ENCODE results near the gene TMEM198. TPM values are rescaled to one million over a fixed set of nuclear protein-coding genes. Genes with fewer than 3 reads are reported as not detected.

TMEM198 gene
- total and polyA plus RNA-seq, 9 of the 15 experiments (the other 6 are each of a cell fraction or from before 2014, with no cell fraction given): 0.03 to 3.8 (median 1.0) TPM

GRCh38 chr2:219570924-219571310 is 27.1 kb downstream of the TMEM198 start (continued):
- 0 out of 2 replicates have a peak, but pooled peaks have one; percentile 35 for TF ChIP-seq L3MBTL2 (IDR thresholded peaks at IDR 0.05)
- no peak for TF ChIP-seq BRF1 (IDR thresholded peaks at IDR 0.05; ENCODE audit: borderline replicate concordance, extremely low read depth, insufficient read length)
- TF ChIP-seq ZNF644 (tag; IDR thresholded peaks at IDR 0.05; ENCODE audit: low read depth): no peak
- no peak for TF ChIP-seq ZNF668 (CRISPR knock-in tag; IDR thresholded peaks at IDR 0.05)
- no peak for TF ChIP-seq SAFB (IDR thresholded peaks at IDR 0.05; ENCODE audit: borderline replicate concordance, low read depth, low read length)
- TF ChIP-seq, protein P1, sequence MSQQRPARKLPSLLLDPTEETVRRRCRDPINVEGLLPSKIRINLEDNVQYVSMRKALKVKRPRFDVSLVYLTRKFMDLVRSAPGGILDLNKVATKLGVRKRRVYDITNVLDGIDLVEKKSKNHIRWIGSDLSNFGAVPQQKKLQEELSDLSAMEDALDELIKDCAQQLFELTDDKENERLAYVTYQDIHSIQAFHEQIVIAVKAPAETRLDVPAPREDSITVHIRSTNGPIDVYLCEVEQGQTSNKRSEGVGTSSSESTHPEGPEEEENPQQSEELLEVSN (IDR thresholded peaks at IDR 0.05; ENCODE audit: borderline replicate concordance in 1 of 2, extremely low read depth in 1 of 2, insufficient read depth in 1 of 2, insufficient read length in 1 of 2, low read depth in 1 of 2, low read length in 1 of 2, poor library complexity in 1 of 2, severe bottlenecking in 1 of 2): peak in 1 of 2 experiments; percentile 10
- no peak for TF ChIP-seq ZNF79 (CRISPR knock-in tag; IDR thresholded peaks at IDR 0.05; ENCODE audit: low read depth)
- TF ChIP-seq, protein P2, sequence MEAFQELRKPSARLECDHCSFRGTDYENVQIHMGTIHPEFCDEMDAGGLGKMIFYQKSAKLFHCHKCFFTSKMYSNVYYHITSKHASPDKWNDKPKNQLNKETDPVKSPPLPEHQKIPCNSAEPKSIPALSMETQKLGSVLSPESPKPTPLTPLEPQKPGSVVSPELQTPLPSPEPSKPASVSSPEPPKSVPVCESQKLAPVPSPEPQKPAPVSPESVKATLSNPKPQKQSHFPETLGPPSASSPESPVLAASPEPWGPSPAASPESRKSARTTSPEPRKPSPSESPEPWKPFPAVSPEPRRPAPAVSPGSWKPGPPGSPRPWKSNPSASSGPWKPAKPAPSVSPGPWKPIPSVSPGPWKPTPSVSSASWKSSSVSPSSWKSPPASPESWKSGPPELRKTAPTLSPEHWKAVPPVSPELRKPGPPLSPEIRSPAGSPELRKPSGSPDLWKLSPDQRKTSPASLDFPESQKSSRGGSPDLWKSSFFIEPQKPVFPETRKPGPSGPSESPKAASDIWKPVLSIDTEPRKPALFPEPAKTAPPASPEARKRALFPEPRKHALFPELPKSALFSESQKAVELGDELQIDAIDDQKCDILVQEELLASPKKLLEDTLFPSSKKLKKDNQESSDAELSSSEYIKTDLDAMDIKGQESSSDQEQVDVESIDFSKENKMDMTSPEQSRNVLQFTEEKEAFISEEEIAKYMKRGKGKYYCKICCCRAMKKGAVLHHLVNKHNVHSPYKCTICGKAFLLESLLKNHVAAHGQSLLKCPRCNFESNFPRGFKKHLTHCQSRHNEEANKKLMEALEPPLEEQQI (IDR thresholded peaks at IDR 0.05): no peak
- no peak for TF ChIP-seq STAT6 (CRISPR knock-in tag; IDR thresholded peaks at IDR 0.05)
- TF ChIP-seq ZNF740 (CRISPR knock-in tag; IDR thresholded peaks at IDR 0.05): peak; percentile 88
- peak in 1 of 2 experiments; percentile 95; a peak in 2 of 4 replicates for TF ChIP-seq ZNF740 (tag; IDR thresholded peaks at IDR 0.05)
- 0 out of 2 replicates have a peak, but pooled peaks have one; percentile 4 for TF ChIP-seq ZBTB7A (IDR thresholded peaks at IDR 0.05; ENCODE audit: borderline replicate concordance, control insufficient read depth, low read depth, low read length)
- peak; percentile 68 for TF ChIP-seq POLR2G (IDR thresholded peaks at IDR 0.05; ENCODE audit: low read depth, low read length)
- no peak for TF ChIP-seq BHLHE40 (IDR thresholded peaks at IDR 0.05; ENCODE audit: low read length)
- no peak for TF ChIP-seq DACH1 (IDR thresholded peaks at IDR 0.05; ENCODE audit: partially characterized antibody)
- TF ChIP-seq VEZF1 (CRISPR knock-in tag; IDR thresholded peaks at IDR 0.05): peak; percentile 8; the same call in 1 of the 2 replicates
- TF ChIP-seq MAZ (CRISPR knock-in tag; conservative IDR thresholded peaks at IDR 0.05 in 1 of 2, IDR thresholded peaks at IDR 0.05 in 1 of 2): peak in 1 of 2 experiments; percentile 35; a peak in 1 of 4 replicates
- no peak for TF ChIP-seq COPS2 (conservative IDR thresholded peaks at IDR 0.05)

Data from K562 (cell line).